HG02973 (cell line): Measurements from ENCODE around the gene PSTPIP2.
"Not testable (repeated sequence)": the region's sequence is repeated elsewhere in the genome, so short reads cannot be mapped to it uniquely, and the experiment has no call there.

Experiments used
- ATAC-seq: cut with Tn5 transposase; IDR thresholded peaks from one replicate; pipeline ENCODE4 v1.9.1; 2021; ENCODE audit warnings: moderate library complexity; ENCODE audit not compliant: unreplicated experiment

Gene PSTPIP2, protein sequence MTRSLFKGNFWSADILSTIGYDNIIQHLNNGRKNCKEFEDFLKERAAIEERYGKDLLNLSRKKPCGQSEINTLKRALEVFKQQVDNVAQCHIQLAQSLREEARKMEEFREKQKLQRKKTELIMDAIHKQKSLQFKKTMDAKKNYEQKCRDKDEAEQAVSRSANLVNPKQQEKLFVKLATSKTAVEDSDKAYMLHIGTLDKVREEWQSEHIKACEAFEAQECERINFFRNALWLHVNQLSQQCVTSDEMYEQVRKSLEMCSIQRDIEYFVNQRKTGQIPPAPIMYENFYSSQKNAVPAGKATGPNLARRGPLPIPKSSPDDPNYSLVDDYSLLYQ

GRCh38 chr18:46071653-46072375, at the start of gene PSTPIP2:
PSTPIP2 (minus strand) TSS chr18:46072260; CDS start chr18:46072188, 72 bp downstream.
- ATAC-seq = no peak

- no peak for ATAC-seq
Measured at GRCh38 chr18:46113751-46114150, 41.7 kb upstream of the PSTPIP2 start.

GRCh38 chr18:46110406-46110805, 38.3 kb upstream of the PSTPIP2 start:
- no peak for ATAC-seq

- ATAC-seq = no peak
Measured at GRCh38 chr18:46109386-46109785, 37.3 kb upstream of the PSTPIP2 start.

GRCh38 chr18:46104128-46104911, 32.3 kb upstream of the PSTPIP2 start, which contains the start of gene HAUS1:
HAUS1 (plus strand) TSS chr18:46104385; CDS start chr18:46104412, 27 bp downstream.
- peak; percentile 74 for ATAC-seq

GRCh38 chr18:46099463-46099862, 27.4 kb upstream of the PSTPIP2 start:
- ATAC-seq = no peak

DNA sequence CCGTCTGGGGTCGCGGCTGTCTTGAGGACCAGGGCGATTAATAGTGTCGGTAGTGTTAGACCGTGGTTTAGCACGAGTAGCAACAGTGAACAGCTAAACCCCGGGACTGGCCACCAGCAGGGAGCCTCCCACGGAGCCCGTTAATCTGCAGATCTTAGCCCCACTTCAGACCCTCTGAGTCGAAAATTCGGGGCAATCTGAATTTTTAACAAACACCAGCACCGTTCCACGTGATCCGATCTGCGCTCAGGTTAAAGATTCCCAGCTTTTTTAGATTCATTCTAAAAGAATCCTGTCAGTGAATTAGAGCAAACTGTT, 26.5 kb upstream of the PSTPIP2 start:
- no peak for ATAC-seq

DNA sequence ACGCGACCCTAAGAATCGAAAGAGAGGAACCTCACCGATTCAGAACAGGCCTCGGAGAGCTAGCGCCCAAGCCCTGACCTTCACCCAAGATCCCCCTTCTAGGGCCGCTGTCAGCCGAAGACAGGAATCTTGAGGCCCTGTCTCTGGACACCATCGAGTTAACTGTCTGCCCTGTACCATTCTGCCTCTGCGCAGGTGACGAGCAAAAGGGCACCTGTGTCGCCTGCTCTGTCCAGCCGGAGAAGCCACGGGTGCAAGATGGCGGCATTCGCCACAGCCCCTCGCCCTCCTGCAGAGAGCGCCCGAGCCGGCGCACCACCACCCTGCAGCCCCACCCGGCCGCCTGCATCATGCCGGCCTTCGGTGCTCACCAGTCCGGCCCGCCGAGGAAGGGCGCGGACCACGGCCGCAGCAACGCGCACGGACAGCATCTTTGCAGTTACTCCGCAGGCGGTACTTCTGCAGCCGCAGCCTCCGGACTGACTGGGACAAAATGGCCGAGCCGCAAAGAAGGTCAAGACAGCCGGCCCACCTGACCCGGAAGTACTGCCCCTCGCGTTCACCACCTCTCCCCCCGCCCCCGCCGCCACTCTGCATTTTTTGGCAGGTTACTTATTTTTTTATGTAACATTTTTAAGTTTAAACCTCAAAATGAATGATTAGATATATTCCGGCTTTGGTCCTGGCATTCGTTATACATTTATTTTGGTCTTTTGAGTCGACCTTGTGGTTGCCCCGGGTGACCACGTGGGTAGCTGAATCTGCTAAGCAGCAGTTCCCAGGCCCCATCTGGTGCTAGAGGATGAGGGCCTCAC, 25.9 kb upstream of the PSTPIP2 start, which contains the start of gene ATP5F1A:
Gene ATP5F1A (minus strand): TSS at position 496 of the 815 bp plus-strand sequence. CDS start 65 bp downstream, at position 431.
- ATAC-seq = peak; percentile 74

- peak; percentile 27 for ATAC-seq
Measured at GRCh38 chr18:46097431-46097800, 25.4 kb upstream of the PSTPIP2 start.

DNA sequence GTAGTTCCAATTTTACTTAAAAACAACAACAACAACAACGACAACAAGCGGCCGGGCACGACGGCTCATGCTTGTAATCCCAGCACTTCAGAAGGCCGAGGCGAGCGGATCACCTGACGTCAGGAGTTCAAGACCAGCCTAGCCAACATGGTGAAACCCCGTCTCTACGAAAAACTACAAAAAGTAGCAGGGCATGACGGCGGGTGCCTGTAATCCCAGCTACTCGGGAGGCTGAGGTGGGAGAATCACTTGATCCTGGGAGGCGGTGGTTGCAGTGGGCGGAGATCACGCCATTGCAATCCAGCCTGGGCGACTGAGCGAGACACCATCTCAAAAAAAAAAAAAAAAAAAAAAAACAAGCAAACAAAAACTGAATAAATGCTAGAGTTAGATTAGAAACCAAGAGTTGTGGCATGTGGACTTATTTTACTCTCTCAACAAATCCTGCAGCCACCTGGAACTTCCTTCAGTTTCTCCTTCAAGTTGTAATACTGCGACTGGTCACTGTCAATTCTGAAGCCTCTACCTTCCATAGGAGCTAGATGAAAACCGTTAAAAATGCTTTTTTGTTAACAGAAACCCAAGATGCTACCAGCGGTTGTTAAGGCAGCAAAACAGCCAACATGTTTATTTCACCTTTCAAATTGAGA, 24.7 kb upstream of the PSTPIP2 start:
- ATAC-seq = no peak

GRCh38 chr18:46095532-46095931, 23.5 kb upstream of the PSTPIP2 start:
- no peak for ATAC-seq

- not testable (repeated sequence) for ATAC-seq
Measured at GRCh38 chr18:46088501-46088900, 16.4 kb upstream of the PSTPIP2 start.

DNA sequence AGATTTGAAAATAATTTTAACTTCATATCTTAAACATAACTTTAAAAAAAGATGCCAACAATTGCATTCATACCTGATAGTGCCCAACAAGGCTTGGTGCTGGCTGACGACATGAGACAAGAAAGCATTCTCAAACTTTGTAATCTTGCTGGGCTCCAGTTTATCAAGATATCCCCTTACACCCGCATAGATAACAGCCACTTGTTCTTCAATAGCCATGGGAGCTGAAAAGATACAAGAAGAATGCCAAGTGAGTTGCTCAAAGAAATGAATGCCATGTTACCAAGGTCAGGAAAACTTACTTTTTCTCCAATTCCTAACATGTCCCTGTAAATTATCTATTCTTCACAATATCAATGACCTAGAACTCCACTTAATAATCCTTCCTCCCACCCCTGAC, 12.4 kb upstream of the PSTPIP2 start:
- ATAC-seq = no peak

DNA sequence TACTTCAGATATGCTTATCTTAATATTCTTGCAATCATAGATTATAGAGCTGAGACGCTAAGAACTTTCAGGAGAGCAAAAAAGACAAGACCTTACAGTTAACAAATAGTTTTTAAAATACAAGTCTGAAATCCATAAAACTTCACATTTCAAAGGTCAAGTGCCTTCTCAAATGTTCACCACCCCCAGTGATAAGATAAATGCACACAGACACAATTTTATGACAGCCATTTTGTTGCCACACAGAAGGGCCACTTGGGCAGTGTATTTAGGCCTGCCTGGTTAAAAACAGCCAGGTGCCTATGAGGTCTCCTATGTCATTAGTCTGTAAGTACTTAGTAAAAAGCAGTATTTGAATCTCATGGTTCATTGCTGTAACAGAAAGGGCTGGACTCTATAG, 8.1 kb upstream of the PSTPIP2 start:
- no peak for ATAC-seq

GRCh38 chr18:46079336-46079735, 7.3 kb upstream of the PSTPIP2 start:
- no peak for ATAC-seq

DNA sequence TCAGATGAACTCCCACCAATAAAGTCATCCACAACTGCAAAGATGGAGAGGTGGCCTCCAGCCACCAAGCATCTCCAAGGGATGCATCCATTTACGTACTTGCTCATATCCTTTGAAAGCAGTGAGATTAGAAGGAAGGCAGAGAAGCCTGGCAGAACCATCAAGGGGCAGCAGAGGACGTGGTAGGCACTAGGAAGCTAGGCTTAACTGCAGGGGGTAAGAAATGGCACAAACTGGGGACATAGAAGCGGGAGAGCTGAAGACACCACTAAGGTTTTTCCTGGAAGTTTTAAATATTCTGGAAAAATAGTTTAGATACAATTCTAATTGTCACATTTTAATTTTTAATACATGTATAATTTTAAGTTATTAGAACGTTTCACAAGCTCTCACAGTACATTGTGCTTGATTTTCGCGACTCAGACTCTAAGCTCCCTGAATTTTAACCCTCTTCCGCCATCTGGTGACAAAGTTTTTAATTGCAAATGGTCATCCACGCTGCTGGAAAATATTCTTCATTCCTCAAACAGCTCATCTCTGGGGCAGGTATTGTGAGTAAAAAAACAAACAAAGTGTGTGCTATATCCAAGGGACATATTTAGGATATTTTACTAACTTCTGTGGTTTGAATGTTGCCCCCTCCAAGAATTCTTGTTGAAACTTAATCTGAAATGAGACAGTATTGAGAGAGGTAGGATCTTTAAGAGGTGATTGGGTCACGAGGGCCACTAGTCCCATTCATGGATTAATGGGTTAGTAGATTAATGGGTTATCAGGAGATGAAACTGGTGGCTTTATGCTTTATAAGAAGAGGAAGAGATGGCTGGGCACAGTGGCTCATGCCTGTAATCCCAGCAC, 1.6 kb upstream of the PSTPIP2 start:
- ATAC-seq = no peak

- no peak for ATAC-seq
Measured at GRCh38 chr18:46072959-46073358, 899 bp upstream of the PSTPIP2 start.

- no peak for ATAC-seq
Measured at GRCh38 chr18:46072376-46072867, 362 bp upstream of the PSTPIP2 start.
